ENCODE results near the gene ZKSCAN2. TPM values are rescaled to one million over a fixed set of nuclear protein-coding genes. Genes with fewer than 3 reads are reported as not detected.

ZKSCAN2 gene
- total RNA-seq, 2 donors from 2014 or later = 1.8 to 4.0 TPM

- H3K9me3 ChIP-seq = no peaks in the 10 kb centered on the region
- H3K4me3 ChIP-seq = no peak overlapping the region
- H3K4me1 ChIP-seq = no peaks in the 10 kb centered on the region
- no peaks in the 10 kb centered on the region for H3K27me3 ChIP-seq
- TF ChIP-seq POLR2A (IDR thresholded peaks at IDR 0.05) (no peak), CTCF (IDR thresholded peaks at IDR 0.05) (no peak)
- WGBS, 2 donors = 29 to 32% methylated on average over 3 of the region's 3 CpGs
- H3K36me3 ChIP-seq (replicated peaks in 1 of 2; ENCODE audit: insufficient read depth in 1 of 2, low read depth in 2 of 2) = no peaks in the 10 kb centered on the region
- DNase-seq (no peak), ATAC-seq (no peak)
- intact Hi-C loops (cut with DNase I) = no loop called here
- H3K27ac ChIP-seq = no peak overlapping the region
Measured at GRCh38 chr16:25291580-25291979, 33.9 kb upstream of the ZKSCAN2 start.

GRCh38 chr16:25289466-25289865 lies 31.8 kb upstream of the ZKSCAN2 start:
- no peak overlapping the region for H3K27ac ChIP-seq
- no peaks in the 10 kb centered on the region for H3K9me3 ChIP-seq
- no peak overlapping the region for H3K4me3 ChIP-seq
- TF ChIP-seq CTCF (IDR thresholded peaks at IDR 0.05) (no peak), POLR2A (IDR thresholded peaks at IDR 0.05) (no peak)
- no peaks in the 10 kb centered on the region for H3K27me3 ChIP-seq
- no peak for DNase-seq
- no peaks in the 10 kb centered on the region for H3K36me3 ChIP-seq (replicated peaks in 1 of 2; ENCODE audit: insufficient read depth in 1 of 2, low read depth in 2 of 2)
- 85 to 93% methylated on average over 3 of the region's 3 CpGs for WGBS, 2 donors
- intact Hi-C loops (cut with DNase I) = no loop called here
- ATAC-seq = no peak
- no peaks in the 10 kb centered on the region for H3K4me1 ChIP-seq

- H3K9me3 ChIP-seq = no peaks in the 10 kb centered on the region
- no peaks in the 10 kb centered on the region for H3K36me3 ChIP-seq (replicated peaks in 1 of 2; ENCODE audit: insufficient read depth in 1 of 2, low read depth in 2 of 2)
- H3K27me3 ChIP-seq = no peaks in the 10 kb centered on the region
- 62 to 85% methylated on average over 5 to 7 of the region's 7 CpGs for WGBS, 2 donors
- intact Hi-C loops (cut with DNase I) = no loop called here
- ATAC-seq = no peak
- DNase-seq = no peak
- H3K4me3 ChIP-seq = no peak overlapping the region
- no peak overlapping the region for H3K27ac ChIP-seq
- no peaks in the 10 kb centered on the region for H3K4me1 ChIP-seq
- TF ChIP-seq CTCF (IDR thresholded peaks at IDR 0.05) (no peak), POLR2A (IDR thresholded peaks at IDR 0.05) (no peak)
Measured at GRCh38 chr16:25279491-25279890, 21.8 kb upstream of the ZKSCAN2 start.

- intact Hi-C loops (cut with DNase I) = no loop called here
- 64 to 67% methylated on average over 5 of the region's 5 CpGs for WGBS, 2 donors
- ATAC-seq = no peak
Measured at GRCh38 chr16:25271421-25271820, 13.8 kb upstream of the ZKSCAN2 start.

More at GRCh38 chr16:25271421-25271820, 13.8 kb upstream of the ZKSCAN2 start:
- Histone ChIP-seq H3K4me3 (no peak overlapping the region), H3K9me3 (no peaks in the 10 kb centered on the region), H3K4me1 (no peaks in the 10 kb centered on the region), H3K36me3 (replicated peaks in 1 of 2; ENCODE audit: insufficient read depth in 1 of 2, low read depth in 2 of 2) (no peaks in the 10 kb centered on the region), H3K27me3 (no peaks in the 10 kb centered on the region), H3K27ac (no peak overlapping the region)
- no peak for TF ChIP-seq CTCF (IDR thresholded peaks at IDR 0.05)
- no peak for TF ChIP-seq POLR2A (IDR thresholded peaks at IDR 0.05)
- DNase-seq = no peak

Data from body of pancreas (tissue), 4 donors.